ENCODE measurements around the gene SULT1C3.

DNA sequence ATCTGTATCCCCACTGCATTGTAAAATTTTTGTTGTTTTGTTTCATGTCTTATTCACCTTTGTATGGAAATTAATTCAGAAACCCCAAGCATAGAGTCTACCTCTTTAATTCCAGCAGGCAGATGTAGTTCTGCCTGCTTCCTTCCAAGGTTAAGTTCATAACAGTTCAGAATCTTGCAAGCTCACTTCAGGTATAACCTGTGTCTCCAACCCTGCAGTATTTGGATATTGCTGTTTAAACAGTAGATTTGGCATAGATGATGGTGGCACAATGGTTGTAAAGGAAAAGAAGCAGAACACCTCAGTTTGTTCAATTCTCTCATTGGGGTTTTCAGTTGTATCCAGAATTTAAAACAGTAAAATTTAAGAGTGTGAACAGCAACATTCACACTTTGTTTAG is 70.1 kb downstream of the SULT1C3 start:
- TF ChIP-seq, protein P1, sequence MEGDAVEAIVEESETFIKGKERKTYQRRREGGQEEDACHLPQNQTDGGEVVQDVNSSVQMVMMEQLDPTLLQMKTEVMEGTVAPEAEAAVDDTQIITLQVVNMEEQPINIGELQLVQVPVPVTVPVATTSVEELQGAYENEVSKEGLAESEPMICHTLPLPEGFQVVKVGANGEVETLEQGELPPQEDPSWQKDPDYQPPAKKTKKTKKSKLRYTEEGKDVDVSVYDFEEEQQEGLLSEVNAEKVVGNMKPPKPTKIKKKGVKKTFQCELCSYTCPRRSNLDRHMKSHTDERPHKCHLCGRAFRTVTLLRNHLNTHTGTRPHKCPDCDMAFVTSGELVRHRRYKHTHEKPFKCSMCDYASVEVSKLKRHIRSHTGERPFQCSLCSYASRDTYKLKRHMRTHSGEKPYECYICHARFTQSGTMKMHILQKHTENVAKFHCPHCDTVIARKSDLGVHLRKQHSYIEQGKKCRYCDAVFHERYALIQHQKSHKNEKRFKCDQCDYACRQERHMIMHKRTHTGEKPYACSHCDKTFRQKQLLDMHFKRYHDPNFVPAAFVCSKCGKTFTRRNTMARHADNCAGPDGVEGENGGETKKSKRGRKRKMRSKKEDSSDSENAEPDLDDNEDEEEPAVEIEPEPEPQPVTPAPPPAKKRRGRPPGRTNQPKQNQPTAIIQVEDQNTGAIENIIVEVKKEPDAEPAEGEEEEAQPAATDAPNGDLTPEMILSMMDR (IDR thresholded peaks at IDR 0.05), result no peak
- no peak for TF ChIP-seq POLR2A (IDR thresholded peaks at IDR 0.05)

All from testis (tissue), 2 donors.